Measurements from ENCODE around the gene ABCC8.

ABCC8 gene

DNA sequence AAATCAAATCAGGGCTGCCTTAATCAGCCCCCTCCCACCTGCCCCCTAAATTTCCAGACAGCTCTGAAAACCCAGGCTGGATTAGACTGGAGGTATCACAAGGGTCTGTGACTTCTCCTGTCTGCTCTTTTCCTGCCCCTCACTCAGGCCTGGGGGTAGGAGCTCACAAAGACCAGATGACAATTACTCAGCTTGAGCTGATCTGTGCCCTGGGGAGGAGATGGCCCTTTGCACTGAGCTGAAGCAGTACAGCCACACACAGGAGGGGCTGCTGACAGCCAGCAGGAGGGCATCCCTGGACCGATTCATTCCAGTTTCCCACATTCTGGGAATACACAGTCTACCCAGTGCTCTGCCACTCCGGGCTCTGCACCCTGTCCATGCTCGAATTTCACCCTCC, 4.2 kb downstream of the ABCC8 start:
- no peak for DNase-seq (ENCODE audit: low read depth in 2 of 2)

DNA sequence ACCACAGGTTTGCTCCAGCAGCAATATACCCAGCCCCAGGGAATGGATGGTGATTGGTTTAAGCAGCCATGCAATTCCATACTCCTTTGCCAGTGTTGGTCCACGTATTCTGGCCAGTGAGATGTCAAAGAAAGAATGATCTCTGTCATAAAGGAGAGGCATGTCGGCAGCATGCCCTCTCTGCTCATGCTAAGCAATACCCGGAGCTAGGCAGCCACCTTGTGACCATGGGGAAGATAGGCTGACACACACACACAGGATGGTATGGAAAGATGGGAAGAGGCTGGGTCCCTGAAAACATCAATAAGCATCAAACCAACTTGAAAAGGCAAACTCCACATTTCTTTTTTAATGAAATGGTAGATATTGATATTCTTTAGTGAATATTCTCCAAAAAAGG, 5.1 kb downstream of the ABCC8 start:
- DNase-seq (ENCODE audit: low read depth in 2 of 2): no peak

- DNase-seq (ENCODE audit: low read depth in 2 of 2): no peak
Observed at GRCh38 chr11:17469998-17470397, 6.6 kb downstream of the ABCC8 start.

DNA sequence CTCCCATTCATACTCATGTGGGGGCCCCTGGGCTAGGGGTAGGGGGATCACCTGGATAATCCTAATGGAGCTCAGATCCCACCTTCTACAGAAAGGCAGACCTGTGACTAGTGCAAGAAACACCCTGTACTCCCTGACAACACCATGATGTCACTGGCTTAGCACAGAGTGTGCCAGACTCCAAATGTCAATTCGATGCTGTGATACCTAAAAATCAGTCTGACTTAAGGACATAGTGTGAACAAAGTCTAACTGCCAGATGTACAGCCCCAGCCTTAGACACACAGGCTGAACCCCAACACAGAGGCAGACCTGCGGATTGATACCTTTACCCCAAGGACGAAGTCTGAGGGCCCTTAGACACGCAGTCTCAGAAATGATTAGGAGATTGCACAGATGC, 8.5 kb downstream of the ABCC8 start:
- no peak for DNase-seq (ENCODE audit: low read depth in 2 of 2)

DNA sequence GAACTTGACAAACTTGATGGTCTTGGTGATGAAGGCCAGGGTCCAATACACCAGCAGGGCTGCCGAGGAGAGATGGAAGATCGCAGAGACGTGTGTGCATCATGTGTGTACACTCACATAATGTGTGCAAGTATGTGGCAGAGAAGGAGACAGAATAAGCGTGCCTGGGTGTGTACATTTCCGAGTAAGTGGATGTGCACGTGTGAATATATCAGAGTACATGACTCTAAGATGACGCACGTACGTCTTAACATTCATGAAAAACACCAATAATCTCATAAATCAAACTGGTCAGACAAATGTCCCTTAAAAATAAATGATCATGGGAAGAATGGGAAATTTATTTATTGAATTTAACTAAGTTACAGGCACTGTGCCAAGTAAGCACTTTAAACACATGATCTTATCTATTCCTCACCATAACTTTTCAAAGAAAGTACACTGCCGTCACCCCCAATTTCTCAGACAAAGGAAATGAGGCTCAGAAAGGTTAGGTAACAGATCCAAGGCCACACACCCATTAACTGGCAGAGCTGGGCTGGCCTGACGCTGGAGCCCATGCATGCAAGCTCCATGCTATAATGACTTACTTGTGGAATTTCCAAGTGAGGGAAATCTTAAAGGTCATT, 13.0 kb downstream of the ABCC8 start:
- DNase-seq (ENCODE audit: low read depth in 2 of 2): no peak

DNA sequence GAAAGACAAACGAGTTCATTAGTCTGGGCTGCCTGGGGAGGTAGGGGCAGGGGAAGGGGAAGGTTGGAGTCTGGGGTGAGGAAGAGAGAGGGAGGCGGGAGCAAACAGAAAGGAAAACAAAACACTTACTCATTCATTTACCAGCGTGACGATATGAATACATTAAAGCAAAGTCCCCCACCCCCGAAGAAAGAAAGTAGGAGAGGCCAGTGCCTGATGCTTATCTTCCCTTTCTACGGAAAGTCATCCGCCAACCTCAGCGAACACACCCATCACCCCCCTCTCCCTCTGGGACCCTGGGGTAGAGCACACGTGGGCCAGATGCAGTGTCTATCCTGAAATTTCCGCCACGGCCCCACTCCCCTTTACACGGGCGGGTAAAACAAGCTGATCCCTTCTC, 13.7 kb downstream of the ABCC8 start:
- DNase-seq (ENCODE audit: low read depth in 2 of 2): no peak

DNA sequence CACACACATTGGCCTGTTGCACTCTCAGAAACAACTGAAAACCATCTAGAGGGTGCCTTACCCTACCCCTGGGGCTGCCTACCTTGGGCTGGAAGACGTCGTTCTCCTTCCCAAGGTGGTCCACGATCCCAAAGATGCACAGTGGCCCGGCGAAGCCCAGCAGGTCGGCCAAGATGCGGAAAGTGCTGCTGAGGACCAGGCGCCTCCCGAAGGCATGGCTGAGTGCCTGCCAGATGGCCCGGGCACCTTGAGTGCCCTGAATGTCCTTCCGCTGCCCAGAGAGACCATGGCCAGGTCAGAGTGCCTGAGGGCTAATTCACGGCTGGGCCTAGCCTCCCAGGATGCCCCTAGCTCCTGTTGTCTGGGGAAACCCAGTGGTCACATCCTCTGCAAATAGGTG, 16.2 kb downstream of the ABCC8 start:
- no peak for DNase-seq (ENCODE audit: low read depth in 2 of 2)

DNA sequence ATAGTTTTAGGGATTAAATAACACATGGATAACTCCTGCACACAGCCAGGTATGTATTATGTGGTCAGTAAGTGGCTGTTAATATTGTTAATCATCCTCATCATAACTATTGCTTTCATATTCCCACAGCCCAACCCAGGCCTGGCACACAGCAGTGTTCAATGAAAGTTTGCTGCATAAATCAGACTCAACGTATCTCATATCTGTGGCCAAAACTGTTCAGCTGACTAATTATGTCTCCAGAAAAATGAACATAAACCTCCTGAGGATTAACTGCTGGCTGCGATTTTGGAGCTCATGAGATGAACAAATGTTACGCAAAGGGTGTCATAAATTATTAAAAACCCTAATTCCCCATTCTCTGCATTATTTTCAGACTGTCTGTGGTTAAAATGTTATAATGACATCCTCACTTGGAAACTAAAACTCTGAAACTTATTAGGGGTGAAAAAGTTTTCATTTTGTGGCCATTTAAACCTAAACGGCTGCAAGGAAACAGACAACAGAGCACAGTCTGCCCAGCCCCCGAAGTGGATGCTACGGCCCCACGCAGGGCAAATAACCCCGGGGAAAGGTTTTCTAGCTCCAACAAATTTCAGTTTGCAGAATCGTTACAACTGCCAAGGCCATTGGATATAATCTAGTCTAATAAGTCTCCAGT, 17.3 kb downstream of the ABCC8 start:
- DNase-seq (ENCODE audit: low read depth in 2 of 2): no peak

GRCh38 chr11:17458268-17458667, 18.4 kb downstream of the ABCC8 start:
- DNase-seq (ENCODE audit: low read depth in 2 of 2): no peak

GRCh38 chr11:17457396-17458173, 19.1 kb downstream of the ABCC8 start:
- no peak for DNase-seq (ENCODE audit: low read depth in 2 of 2)

DNA sequence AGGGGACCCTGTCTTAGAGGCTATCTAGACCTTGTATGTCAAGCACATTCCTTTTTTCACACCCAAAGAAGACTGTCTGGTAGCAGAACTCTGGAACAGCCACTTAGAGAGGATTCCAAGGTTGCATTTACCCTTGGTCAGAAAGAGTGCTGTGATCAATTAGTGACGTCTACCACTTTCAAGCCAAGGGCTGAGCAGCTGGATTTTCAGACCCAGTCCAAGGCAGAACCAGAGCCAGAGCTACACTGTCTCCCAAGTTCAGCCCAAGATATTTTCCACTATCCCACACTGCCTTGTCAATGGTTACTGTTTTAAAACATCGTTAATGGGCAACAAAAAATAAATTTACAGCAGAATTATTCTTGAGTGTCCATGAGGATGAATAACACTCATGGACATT, 24.0 kb downstream of the ABCC8 start:
- DNase-seq (ENCODE audit: low read depth in 2 of 2): no peak

GRCh38 chr11:17449158-17449557, 27.5 kb downstream of the ABCC8 start:
- no peak for DNase-seq (ENCODE audit: low read depth in 2 of 2)

DNA sequence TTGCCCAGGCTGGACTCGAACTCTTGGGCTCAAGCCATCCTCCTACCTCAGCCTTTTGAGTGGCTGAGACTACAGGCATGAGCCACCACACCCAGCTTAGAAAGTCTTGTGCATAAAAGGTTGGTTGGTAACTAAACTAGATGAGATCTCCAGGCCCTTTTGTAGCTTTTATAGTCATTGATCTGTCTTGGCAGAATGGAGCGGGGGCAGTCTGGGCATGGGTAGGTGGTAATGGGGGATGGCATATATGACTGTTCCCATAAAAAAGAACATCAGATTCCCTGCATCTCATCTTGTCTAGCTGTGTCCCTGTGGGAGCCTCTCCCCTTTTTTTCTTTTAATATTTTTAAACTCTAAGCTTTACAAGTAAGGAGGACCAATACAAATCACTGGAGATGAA, 30.2 kb downstream of the ABCC8 start:
- DNase-seq (ENCODE audit: low read depth in 2 of 2): no peak

- no peak for DNase-seq (ENCODE audit: low read depth in 2 of 2)
Observed at GRCh38 chr11:17445240-17445795, 31.3 kb downstream of the ABCC8 start.

DNA sequence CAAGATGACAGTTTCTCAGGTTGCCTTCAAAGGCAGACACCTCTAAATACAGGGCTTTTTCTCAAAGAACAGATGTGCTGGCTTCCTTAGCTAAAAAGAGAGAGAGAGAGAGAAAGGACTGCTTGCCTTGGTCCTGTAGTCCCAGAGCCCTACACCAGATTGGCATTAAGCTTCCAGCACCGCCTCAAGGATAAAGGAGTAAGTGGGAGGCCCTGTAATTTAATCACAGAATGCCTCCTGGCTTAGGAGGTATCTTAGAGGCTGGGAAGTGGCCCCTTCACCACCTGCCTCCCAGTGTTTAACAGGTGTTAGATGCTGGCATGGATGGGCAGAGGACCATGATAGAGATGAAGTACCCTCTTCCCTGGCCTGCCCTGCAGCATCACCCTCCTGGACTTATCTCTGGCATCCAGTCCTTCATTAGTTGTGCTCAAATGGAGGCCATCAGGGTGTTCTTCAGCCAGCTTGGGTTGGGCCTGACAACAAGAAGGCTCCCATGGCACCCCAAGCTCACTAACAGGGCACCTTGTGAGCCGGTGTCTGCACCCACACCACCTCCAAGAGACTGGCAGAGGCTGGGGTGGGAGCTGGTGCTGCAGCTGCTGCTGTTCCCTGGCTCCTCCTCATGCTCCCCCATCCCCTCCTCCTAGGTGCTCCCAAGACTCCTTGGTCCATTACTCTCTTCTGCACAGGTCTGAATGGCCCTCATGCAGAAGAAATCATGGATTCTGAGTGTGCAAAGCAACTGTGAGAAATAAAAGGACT, 32.5 kb downstream of the ABCC8 start:
- DNase-seq (ENCODE audit: low read depth in 2 of 2): no peak

DNA sequence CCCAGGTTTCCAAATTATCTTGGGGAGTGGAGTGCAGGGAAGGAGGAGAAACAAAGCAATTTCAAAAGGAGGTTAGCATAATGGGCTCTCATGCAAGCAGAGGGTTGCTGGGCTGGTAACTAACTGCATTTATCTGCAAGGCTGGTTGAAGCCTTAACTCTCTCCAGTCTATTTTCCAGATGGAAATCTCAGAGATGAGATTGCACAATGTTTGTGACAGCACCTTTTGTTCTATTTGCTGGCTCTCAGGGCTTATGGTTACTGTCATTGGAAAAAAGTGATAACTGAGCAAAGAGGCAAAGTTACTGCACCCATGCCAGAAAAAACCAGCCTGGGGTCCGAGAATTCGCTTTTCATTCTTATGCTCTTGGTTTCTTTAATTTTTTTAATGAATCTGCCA, 33.2 kb downstream of the ABCC8 start:
- no peak for DNase-seq (ENCODE audit: low read depth in 2 of 2)

DNA sequence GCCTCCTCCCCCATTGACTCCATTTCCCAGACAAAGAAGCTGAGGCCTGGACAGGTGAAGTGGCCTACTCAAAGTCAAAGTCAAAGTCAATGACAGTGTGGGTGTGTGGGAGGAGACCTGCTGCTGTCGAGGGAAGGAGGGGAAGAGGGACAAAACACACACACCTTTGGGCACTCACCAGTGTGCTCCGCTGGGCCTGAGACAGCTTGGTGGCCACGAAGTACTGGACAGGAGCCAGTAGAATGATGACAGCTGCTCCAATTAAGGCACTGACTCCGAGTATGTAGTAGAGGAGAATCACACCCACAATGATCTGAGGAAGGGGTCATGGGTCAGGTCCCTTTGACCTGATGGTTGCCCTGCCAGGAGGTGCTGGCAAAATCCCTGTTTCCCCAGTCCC, 33.6 kb downstream of the ABCC8 start:
- DNase-seq (ENCODE audit: low read depth in 2 of 2): no peak

DNA sequence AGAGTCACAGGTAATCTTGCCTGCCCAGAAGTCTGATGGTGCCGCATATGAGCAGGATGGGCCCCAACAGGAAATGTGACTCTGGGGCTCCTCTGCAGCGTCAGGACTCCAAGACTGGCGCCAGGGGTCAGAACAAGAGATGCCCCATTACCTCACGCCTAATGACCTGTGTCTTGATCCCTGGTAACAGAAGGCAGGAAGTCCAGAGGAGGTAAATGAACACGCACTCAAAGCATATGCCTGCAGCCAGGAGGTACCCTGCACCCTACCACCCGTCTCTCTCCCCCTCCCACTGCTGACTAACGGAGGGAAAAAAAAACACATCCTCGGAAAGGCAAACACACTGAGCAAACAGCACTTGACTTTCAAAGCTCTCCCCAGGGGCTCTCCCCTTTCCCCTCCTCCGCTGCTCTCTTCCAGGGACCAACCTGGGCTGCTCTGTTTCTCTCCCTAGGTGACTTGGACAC, 37.3 kb downstream of the ABCC8 start:
- no peak for DNase-seq (ENCODE audit: low read depth in 2 of 2)

- no peak for DNase-seq (ENCODE audit: low read depth in 2 of 2)
Observed at GRCh38 chr11:17437366-17437765, 39.3 kb downstream of the ABCC8 start.

GRCh38 chr11:17434108-17434507, 42.5 kb downstream of the ABCC8 start:
- no peak for DNase-seq (ENCODE audit: low read depth in 2 of 2)

DNA sequence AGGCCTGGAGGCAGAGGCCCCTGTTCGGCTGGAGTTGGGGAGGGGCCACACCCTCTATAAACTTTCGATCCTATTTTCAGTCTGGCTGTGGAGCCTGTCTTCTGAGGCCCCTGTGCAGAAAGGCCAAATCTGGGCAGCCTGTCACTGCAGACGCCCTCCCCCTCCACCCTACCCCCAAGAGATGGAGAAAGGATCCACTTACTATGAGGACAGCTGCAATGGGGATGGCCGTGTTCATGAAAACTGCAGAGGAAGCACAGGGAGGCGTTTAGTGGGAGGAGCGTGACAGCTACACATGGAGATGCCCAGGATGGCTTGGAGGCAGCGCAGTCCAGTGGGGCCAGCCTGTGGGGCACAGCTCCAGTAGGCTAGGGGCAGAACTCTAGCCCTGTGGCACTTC, 44.6 kb downstream of the ABCC8 start:
- no peak for DNase-seq (ENCODE audit: low read depth in 2 of 2)

- DNase-seq (ENCODE audit: low read depth in 2 of 2): no peak
Observed at GRCh38 chr11:17431139-17431538, 45.5 kb downstream of the ABCC8 start.
